GM23338 (cell line): ENCODE measurements around the gene GPC5.

Source experiments
- CREB1 ChIP-seq: fragments of 250-450 bp; sonication (Bioruptor Pico); IDR thresholded peaks from 2 replicates; pipeline ENCODE4 v1.5.0; 2020; ENCODE audit warnings: low read depth, mild to moderate bottlenecking, moderate library complexity
- CTCF ChIP-seq, 2 experiments: fragments of 200-600 bp in 1 of 2; sonication (generic) in 1 of 2; conservative IDR thresholded peaks; 2 replicates each; pipeline versions ENCODE4 v1.5.1 to v1.6.1; 2016 to 2017; ENCODE audit warnings: antibody characterized with exemption in 2 of 2, low read depth in 2 of 2, mild to moderate bottlenecking in 2 of 2, moderate library complexity in 1 of 2
- EZH2 ChIP-seq: fragments of 200-600 bp; sonication (generic); IDR thresholded peaks from one replicate; pipeline ENCODE4 v1.8.0; 2017; ENCODE audit warnings: antibody characterized with exemption, mild to moderate bottlenecking, low read depth; ENCODE audit not compliant: unreplicated experiment
- EZH2phosphoT487 ChIP-seq: fragments of 200-600 bp; sonication (generic); IDR thresholded peaks from one replicate; pipeline ENCODE4 v1.8.1; 2018; ENCODE audit warnings: antibody characterized with exemption; ENCODE audit not compliant: unreplicated experiment
- JUNB ChIP-seq: IDR thresholded peaks from one replicate; pipeline ENCODE4 v1.6.1; 2016; ENCODE audit warnings: antibody characterized with exemption; ENCODE audit not compliant: unreplicated experiment
- POLR2AphosphoS5 ChIP-seq: IDR thresholded peaks from 2 replicates; pipeline ENCODE4 v1.6.1; 2016; ENCODE audit warnings: antibody characterized with exemption, low read depth
- REST ChIP-seq: IDR thresholded peaks from one replicate; pipeline ENCODE4 v1.6.1; 2018; ENCODE audit warnings: antibody characterized with exemption; ENCODE audit not compliant: unreplicated experiment
- STAT1 ChIP-seq: IDR thresholded peaks from one replicate; pipeline ENCODE4 v1.6.1; 2016; ENCODE audit warnings: antibody characterized with exemption; ENCODE audit not compliant: unreplicated experiment
- ZNF114 ChIP-seq: fragments of 250-450 bp; sonication (Bioruptor Pico); IDR thresholded peaks from 2 replicates; pipeline ENCODE4 v1.5.0; 2020; ENCODE audit warnings: mild to moderate bottlenecking, moderate library complexity

- TF ChIP-seq EZH2 (no peak), CTCF (conservative IDR thresholded peaks at IDR 0.05; ENCODE audit: low read depth in 2 of 2) (no peak), ZNF114 (CRISPR knock-in tag) (no peak), POLR2AphosphoS5 (no peak), JUNB (no peak), REST (no peak), EZH2phosphoT487 (no peak), STAT1 (no peak), CREB1 (no peak)
Measured at GRCh38 chr13:91719033-91719432, 320.6 kb downstream of the GPC5 start.
